ENCODE data around the gene NUP133. TPM values are rescaled to one million over a fixed set of nuclear protein-coding genes. Genes with fewer than 3 reads are reported as not detected.

NUP133 gene
- total and polyA plus RNA-seq, 10 of the 15 experiments (the other 5 are each of a cell fraction or from before 2014, with no cell fraction given) = 10.9 to 45.4 (median 29.2) TPM

DNA sequence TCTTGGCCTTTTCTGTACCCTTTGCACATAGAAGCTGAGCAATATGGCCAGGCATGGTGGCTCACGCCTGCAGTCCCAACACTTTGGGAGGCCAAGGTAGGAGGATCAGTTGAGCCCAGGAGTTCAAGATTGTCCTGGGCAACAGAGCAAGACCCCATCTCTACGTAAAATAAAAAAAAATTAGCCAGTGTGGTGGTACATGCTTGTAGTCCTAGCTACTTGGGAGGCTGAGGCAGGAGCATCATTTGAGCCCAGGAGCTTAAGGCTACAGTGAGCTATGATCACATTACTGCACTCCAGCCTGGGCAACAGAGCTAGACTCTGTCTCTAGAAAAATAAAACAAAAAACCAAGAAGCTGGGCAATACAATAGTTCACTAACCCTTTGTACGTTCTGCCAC lies 80.6 kb downstream of the NUP133 start (continued):
- TF ChIP-seq MTA2 (IDR thresholded peaks at IDR 0.05; ENCODE audit: low read depth) = no peak
- TF ChIP-seq, protein P1, sequence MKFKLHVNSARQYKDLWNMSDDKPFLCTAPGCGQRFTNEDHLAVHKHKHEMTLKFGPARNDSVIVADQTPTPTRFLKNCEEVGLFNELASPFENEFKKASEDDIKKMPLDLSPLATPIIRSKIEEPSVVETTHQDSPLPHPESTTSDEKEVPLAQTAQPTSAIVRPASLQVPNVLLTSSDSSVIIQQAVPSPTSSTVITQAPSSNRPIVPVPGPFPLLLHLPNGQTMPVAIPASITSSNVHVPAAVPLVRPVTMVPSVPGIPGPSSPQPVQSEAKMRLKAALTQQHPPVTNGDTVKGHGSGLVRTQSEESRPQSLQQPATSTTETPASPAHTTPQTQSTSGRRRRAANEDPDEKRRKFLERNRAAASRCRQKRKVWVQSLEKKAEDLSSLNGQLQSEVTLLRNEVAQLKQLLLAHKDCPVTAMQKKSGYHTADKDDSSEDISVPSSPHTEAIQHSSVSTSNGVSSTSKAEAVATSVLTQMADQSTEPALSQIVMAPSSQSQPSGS (IDR thresholded peaks at IDR 0.05; ENCODE audit: low read length) = no peak
- TF ChIP-seq PML (IDR thresholded peaks at IDR 0.05; ENCODE audit: low read length) = no peak
- TF ChIP-seq PAX8 (IDR thresholded peaks at IDR 0.05) = no peak
- no peak for TF ChIP-seq BHLHE40 (IDR thresholded peaks at IDR 0.05; ENCODE audit: borderline replicate concordance in 1 of 2, low read depth in 2 of 2, low read length in 1 of 2)
- no peak for TF ChIP-seq SREBF2 (IDR thresholded peaks at IDR 0.05; ENCODE audit: low read length)
- no peak for TF ChIP-seq RELA (IDR thresholded peaks at IDR 0.05; ENCODE audit: borderline replicate concordance, partially characterized antibody)
- no peak for TF ChIP-seq HDAC6 (IDR thresholded peaks at IDR 0.05; ENCODE audit: unreplicated experiment)

DNA sequence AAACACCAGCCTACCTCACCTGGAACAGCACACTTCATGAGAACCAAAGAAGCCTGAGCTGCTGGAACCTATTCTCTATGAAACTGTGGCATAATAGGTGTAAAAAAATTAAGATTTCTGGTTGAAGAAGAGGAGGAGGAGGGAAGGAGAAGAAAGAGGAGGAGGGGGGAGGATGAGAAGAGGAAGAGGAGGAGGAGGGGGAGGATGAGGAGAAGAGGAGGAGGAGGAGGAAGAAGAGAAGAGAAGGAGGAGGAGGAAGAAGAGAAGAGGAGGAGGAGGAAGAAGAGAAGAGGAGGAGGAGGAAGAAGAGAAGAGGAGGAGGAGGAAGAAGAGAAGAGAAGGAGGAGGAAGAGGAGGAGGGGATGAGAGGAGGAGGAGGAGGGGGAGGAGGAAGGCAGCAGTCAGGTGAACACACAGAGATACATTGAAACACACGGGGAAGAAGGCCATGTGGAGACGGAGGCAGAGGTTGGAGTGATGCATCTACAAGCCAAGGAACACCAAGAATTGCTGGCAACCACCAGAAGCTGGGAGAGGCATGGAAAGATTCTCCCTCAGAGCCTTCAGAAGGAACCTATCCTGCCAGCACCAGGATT lies 82.5 kb downstream of the NUP133 start:
- 39% methylated on average over 2 of the region's 2 CpGs for WGBS (ENCODE audit: insufficient coverage, insufficient replicate concordance, low lambda C conversion rate, missing lambda C conversion rate)
- SMC1A ChIA-PET (ENCODE audit: uncharacterized antibody, unreplicated experiment) = no interaction called here

More for the DNA sequence above, 82.5 kb downstream of the NUP133 start:
- intact Hi-C loops (cut with micrococcal nuclease; ENCODE audit: unreplicated experiment) = no loop called here
- no peak overlapping the region for H2AFZ ChIP-seq (ENCODE audit: control insufficient read depth, low read depth, low read length)
- ATAC-seq (no peak), FAIRE-seq (no peak), DNase-seq (ENCODE audit: low read depth, low spot score) (no peak)
- no peaks in the 10 kb centered on the region for H3K79me2 ChIP-seq (ENCODE audit: control insufficient read depth, insufficient read depth, low read length)
- ChIA-PET CTCF (no interaction called here), POLR2A (no interaction called here), RAD21 (ENCODE audit: unreplicated experiment) (no interaction called here)
- H3K4me2 ChIP-seq (ENCODE audit: control insufficient read depth, insufficient read depth) = no peak overlapping the region
- H3K4me3 ChIP-seq = no peak overlapping the region
- no peaks in the 10 kb centered on the region for H3K36me3 ChIP-seq (ENCODE audit: control insufficient read depth in 2 of 2, insufficient read depth in 2 of 2, low read length in 1 of 2)
- H3K4me1 ChIP-seq (ENCODE audit: control insufficient read depth, insufficient read depth, low read length) = no peaks in the 10 kb centered on the region
- TF ChIP-seq KDM1A (IDR thresholded peaks at IDR 0.05; ENCODE audit: borderline replicate concordance) (no peak), ASH2L (IDR thresholded peaks at IDR 0.05; ENCODE audit: borderline replicate concordance, low read depth) (no peak), SREBF1 (IDR thresholded peaks at IDR 0.05; ENCODE audit: low read length) (no peak), MTA3 (IDR thresholded peaks at IDR 0.05; ENCODE audit: borderline replicate concordance, low read length) (no peak), ATF7 (IDR thresholded peaks at IDR 0.05; ENCODE audit: low read depth) (no peak), EED (IDR thresholded peaks at IDR 0.05; ENCODE audit: low read depth) (no peak), EGR1 (IDR thresholded peaks at IDR 0.05; ENCODE audit: borderline replicate concordance in 1 of 2, low read depth in 2 of 2, low read length in 2 of 2) (no peak), MYB (IDR thresholded peaks at IDR 0.05; ENCODE audit: borderline replicate concordance, low read depth, low read length) (no peak), CHD2 (IDR thresholded peaks at IDR 0.05; ENCODE audit: borderline replicate concordance, low read depth, low read length) (no peak), ZZZ3 (IDR thresholded peaks at IDR 0.05; ENCODE audit: control insufficient read depth, insufficient read length, low read depth) (no peak), RAD21 (IDR thresholded peaks at IDR 0.05; ENCODE audit: insufficient read depth, low read depth, low read length) (no peak), YBX1 (IDR thresholded peaks at IDR 0.05) (no peak)
- H3K27ac ChIP-seq (ENCODE audit: control insufficient read depth, insufficient read depth) = no peak overlapping the region
- no peak overlapping the region for H3K9ac ChIP-seq (ENCODE audit: control insufficient read depth, insufficient read depth, low read length)
- no TSS peak for BruUV-seq (replicated peaks)
- no peaks in the 10 kb centered on the region; the same call in 2 of the 3 replicates for H3K9me3 ChIP-seq (replicated peaks; ENCODE audit: control insufficient read depth, insufficient read depth, low read length)
- H4K20me1 ChIP-seq (ENCODE audit: control insufficient read depth, insufficient read depth) = no peaks in the 10 kb centered on the region
- H3K27me3 ChIP-seq (replicated peaks in 1 of 2; ENCODE audit: control insufficient read depth in 2 of 2, insufficient read depth in 2 of 2, low read length in 1 of 2) = peaks cover 1 to 5% of the 10 kb centered on the region in 2 experiments
- in situ Hi-C loops (cut with MboI) = no loop called here
